ENCODE measurements around the gene NR5A1. TPM values are rescaled to one million over a fixed set of nuclear protein-coding genes. Genes with fewer than 3 reads are reported as not detected.

Gene NR5A1
- total RNA-seq, 2 experiments from 2014 or later: not detected

- ATAC-seq: no peak
- Mint-ChIP-seq H3K36me3 (ENCODE audit: low read depth) (no peaks in the 10 kb centered on the region), H3K4me3 (no peak overlapping the region), H3K4me1 (ENCODE audit: low read depth) (no peaks in the 10 kb centered on the region), H3K27ac (no peak overlapping the region), H3K9me3 (ENCODE audit: insufficient read depth) (no peaks in the 10 kb centered on the region), H3K27me3 (ENCODE audit: low read depth) (no peaks in the 10 kb centered on the region)
- no peak for DNase-seq
- CTCF ChIA-PET: interaction anchor here (1.3 kb wide), 1 partner anchor 66 kb away, joined by 4 read pairs; no protein-coding TSS in a partner anchor
- POLR2A ChIA-PET: no interaction called here
Measured at GRCh38 chr9:124485936-124486335, 21.3 kb downstream of the NR5A1 start.

GRCh38 chr9:124485201-124485600 lies 22.0 kb downstream of the NR5A1 start:
- Mint-ChIP-seq H3K27me3 (ENCODE audit: low read depth) (no peaks in the 10 kb centered on the region), H3K4me1 (ENCODE audit: low read depth) (no peaks in the 10 kb centered on the region), H3K27ac (no peak overlapping the region), H3K9me3 (ENCODE audit: insufficient read depth) (no peaks in the 10 kb centered on the region), H3K4me3 (no peak overlapping the region), H3K36me3 (ENCODE audit: low read depth) (no peaks in the 10 kb centered on the region)
- no peak for DNase-seq
- ATAC-seq: no peak
- CTCF ChIA-PET: interaction anchor here (1.3 kb wide), 1 partner anchor 66 kb away, joined by 4 read pairs; no protein-coding TSS in a partner anchor
- POLR2A ChIA-PET: no interaction called here

GRCh38 chr9:124483481-124483880 lies 23.7 kb downstream of the NR5A1 start:
- Mint-ChIP-seq H3K27ac (no peak overlapping the region), H3K4me3 (no peak overlapping the region), H3K36me3 (ENCODE audit: low read depth) (no peaks in the 10 kb centered on the region), H3K27me3 (ENCODE audit: low read depth) (peaks cover 4% of the 10 kb centered on the region), H3K9me3 (ENCODE audit: insufficient read depth) (no peaks in the 10 kb centered on the region), H3K4me1 (ENCODE audit: low read depth) (no peaks in the 10 kb centered on the region)
- ChIA-PET POLR2A (no interaction called here), CTCF (no interaction called here)
- DNase-seq (no peak), ATAC-seq (no peak)

GRCh38 chr9:124482431-124483031 lies 24.7 kb downstream of the NR5A1 start:
- ChIA-PET CTCF (no interaction called here), POLR2A (no interaction called here)
- Mint-ChIP-seq H3K27ac (no peak overlapping the region), H3K4me3 (no peak overlapping the region), H3K4me1 (ENCODE audit: low read depth) (no peaks in the 10 kb centered on the region), H3K9me3 (ENCODE audit: insufficient read depth) (no peaks in the 10 kb centered on the region), H3K36me3 (ENCODE audit: low read depth) (no peaks in the 10 kb centered on the region), H3K27me3 (ENCODE audit: low read depth) (peaks cover 9% of the 10 kb centered on the region)
- DNase-seq (no peak), ATAC-seq (no peak)

- Mint-ChIP-seq H3K36me3 (ENCODE audit: low read depth) (no peaks in the 10 kb centered on the region), H3K27me3 (ENCODE audit: low read depth) (peaks cover 9% of the 10 kb centered on the region), H3K27ac (no peak overlapping the region), H3K9me3 (ENCODE audit: insufficient read depth) (no peaks in the 10 kb centered on the region), H3K4me1 (ENCODE audit: low read depth) (no peaks in the 10 kb centered on the region), H3K4me3 (no peak overlapping the region)
- POLR2A ChIA-PET: no interaction called here
- ATAC-seq (no peak), DNase-seq (no peak)
- CTCF ChIA-PET: no interaction called here
Measured at GRCh38 chr9:124481115-124481514, 26.1 kb downstream of the NR5A1 start.

GRCh38 chr9:124480621-124480981 lies 26.6 kb downstream of the NR5A1 start:
- ChIA-PET POLR2A (no interaction called here), CTCF (no interaction called here)
- Mint-ChIP-seq H3K4me1 (ENCODE audit: low read depth) (no peaks in the 10 kb centered on the region), H3K27ac (no peak overlapping the region), H3K4me3 (no peak overlapping the region), H3K9me3 (ENCODE audit: insufficient read depth) (no peaks in the 10 kb centered on the region), H3K27me3 (ENCODE audit: low read depth) (peaks cover 9% of the 10 kb centered on the region), H3K36me3 (ENCODE audit: low read depth) (no peaks in the 10 kb centered on the region)
- ATAC-seq: peak; percentile 37
- DNase-seq: peak; percentile 26

GRCh38 chr9:124479947-124480620 lies 27.1 kb downstream of the NR5A1 start:
- Mint-ChIP-seq H3K27me3 (ENCODE audit: low read depth) (peaks cover 9% of the 10 kb centered on the region), H3K4me1 (ENCODE audit: low read depth) (no peaks in the 10 kb centered on the region), H3K27ac (no peak overlapping the region), H3K36me3 (ENCODE audit: low read depth) (no peaks in the 10 kb centered on the region), H3K4me3 (no peak overlapping the region), H3K9me3 (ENCODE audit: insufficient read depth) (no peaks in the 10 kb centered on the region)
- ChIA-PET CTCF (no interaction called here), POLR2A (no interaction called here)
- DNase-seq: no peak
- ATAC-seq: no peak

- H3K4me3 Mint-ChIP-seq: no peak overlapping the region
- CTCF ChIA-PET: no interaction called here
Measured at GRCh38 chr9:124479371-124479770, 27.8 kb downstream of the NR5A1 start.

GRCh38 chr9:124478354-124478753 lies 28.8 kb downstream of the NR5A1 start:
- Mint-ChIP-seq H3K27me3 (ENCODE audit: low read depth) (peaks cover 9% of the 10 kb centered on the region), H3K4me1 (ENCODE audit: low read depth) (no peaks in the 10 kb centered on the region), H3K36me3 (ENCODE audit: low read depth) (no peaks in the 10 kb centered on the region), H3K9me3 (ENCODE audit: insufficient read depth) (no peaks in the 10 kb centered on the region), H3K27ac (no peak overlapping the region), H3K4me3 (no peak overlapping the region)
- ChIA-PET CTCF (no interaction called here), POLR2A (no interaction called here)
- no peak for DNase-seq
- no peak for ATAC-seq

More at GRCh38 chr9:124479371-124479770, 27.8 kb downstream of the NR5A1 start:
- H3K27ac Mint-ChIP-seq: no peak overlapping the region
- no peaks in the 10 kb centered on the region for H3K4me1 Mint-ChIP-seq (ENCODE audit: low read depth)
- no peaks in the 10 kb centered on the region for H3K36me3 Mint-ChIP-seq (ENCODE audit: low read depth)
- POLR2A ChIA-PET: no interaction called here
- DNase-seq: no peak
- H3K9me3 Mint-ChIP-seq (ENCODE audit: insufficient read depth): no peaks in the 10 kb centered on the region
- no peak for ATAC-seq
- H3K27me3 Mint-ChIP-seq (ENCODE audit: low read depth): peaks cover 9% of the 10 kb centered on the region

GRCh38 chr9:124477648-124478285 lies 29.4 kb downstream of the NR5A1 start:
- no peaks in the 10 kb centered on the region for H3K4me1 Mint-ChIP-seq (ENCODE audit: low read depth)
- no peaks in the 10 kb centered on the region for H3K9me3 Mint-ChIP-seq (ENCODE audit: insufficient read depth)

GRCh38 chr9:124477211-124477647 lies 30.0 kb downstream of the NR5A1 start:
- DNase-seq: no peak
- H3K9me3 Mint-ChIP-seq (ENCODE audit: insufficient read depth): no peaks in the 10 kb centered on the region

More at GRCh38 chr9:124477648-124478285, 29.4 kb downstream of the NR5A1 start:
- ATAC-seq (no peak), DNase-seq (no peak)
- H3K27ac Mint-ChIP-seq: no peak overlapping the region
- H3K36me3 Mint-ChIP-seq (ENCODE audit: low read depth): no peaks in the 10 kb centered on the region
- peaks cover 9% of the 10 kb centered on the region for H3K27me3 Mint-ChIP-seq (ENCODE audit: low read depth)
- H3K4me3 Mint-ChIP-seq: no peak overlapping the region
- ChIA-PET POLR2A (no interaction called here), CTCF (no interaction called here)

GRCh38 chr9:124475868-124476690 lies 31.1 kb downstream of the NR5A1 start:
- ATAC-seq: no peak
- Mint-ChIP-seq H3K36me3 (ENCODE audit: low read depth) (no peaks in the 10 kb centered on the region), H3K4me3 (no peak overlapping the region), H3K4me1 (ENCODE audit: low read depth) (no peaks in the 10 kb centered on the region), H3K27ac (no peak overlapping the region), H3K9me3 (ENCODE audit: insufficient read depth) (no peaks in the 10 kb centered on the region), H3K27me3 (ENCODE audit: low read depth) (peaks cover 9% of the 10 kb centered on the region)
- DNase-seq: no peak
- POLR2A ChIA-PET: no interaction called here
- CTCF ChIA-PET: no interaction called here

More at GRCh38 chr9:124477211-124477647, 30.0 kb downstream of the NR5A1 start:
- Mint-ChIP-seq H3K27me3 (ENCODE audit: low read depth) (peaks cover 9% of the 10 kb centered on the region), H3K4me1 (ENCODE audit: low read depth) (no peaks in the 10 kb centered on the region), H3K27ac (no peak overlapping the region), H3K36me3 (ENCODE audit: low read depth) (no peaks in the 10 kb centered on the region), H3K4me3 (no peak overlapping the region)
- ATAC-seq: no peak
- ChIA-PET POLR2A (no interaction called here), CTCF (no interaction called here)
